ENCODE results near the gene AXIN1. TPM values are rescaled to one million over a fixed set of nuclear protein-coding genes. Genes with fewer than 3 reads are reported as not detected.

Gene AXIN1
- total RNA-seq, 2 experiments from 2014 or later: 20.0 to 23.8 TPM

DNA sequence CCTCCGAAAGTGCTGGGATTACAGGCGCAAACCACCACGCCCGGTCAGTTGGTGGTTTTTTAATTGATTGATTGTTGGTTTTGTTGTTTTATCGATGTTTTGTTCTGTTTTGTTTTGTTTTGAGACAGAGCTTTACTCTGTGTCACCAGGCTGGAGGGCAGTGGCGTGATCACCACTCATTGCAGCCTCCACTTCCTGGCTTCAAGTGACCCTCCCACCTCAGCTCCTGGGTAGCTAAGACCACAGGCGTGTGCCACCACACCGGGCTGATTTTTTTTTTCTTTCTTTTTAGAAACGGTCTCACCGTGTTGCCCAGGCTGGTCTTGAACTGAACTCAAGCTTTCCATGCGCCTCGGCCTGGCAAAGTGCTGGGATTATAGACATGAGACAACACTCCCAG is 105.5 kb downstream of the AXIN1 start:
- POLR2A ChIA-PET: no interaction called here
- Mint-ChIP-seq H3K9me3 (ENCODE audit: low read depth) (no peaks in the 10 kb centered on the region), H3K36me3 (ENCODE audit: low read depth) (peaks cover 1% of the 10 kb centered on the region), H3K27ac (no peak overlapping the region), H3K27me3 (no peaks in the 10 kb centered on the region), H3K4me1 (peaks cover 7% of the 10 kb centered on the region), H3K4me3 (no peak overlapping the region)
- CTCF ChIA-PET: no interaction called here
- ATAC-seq (no peak), DNase-seq (no peak)
- intact Hi-C loops (cut with DNase I, micrococcal nuclease): no loop called here

DNA sequence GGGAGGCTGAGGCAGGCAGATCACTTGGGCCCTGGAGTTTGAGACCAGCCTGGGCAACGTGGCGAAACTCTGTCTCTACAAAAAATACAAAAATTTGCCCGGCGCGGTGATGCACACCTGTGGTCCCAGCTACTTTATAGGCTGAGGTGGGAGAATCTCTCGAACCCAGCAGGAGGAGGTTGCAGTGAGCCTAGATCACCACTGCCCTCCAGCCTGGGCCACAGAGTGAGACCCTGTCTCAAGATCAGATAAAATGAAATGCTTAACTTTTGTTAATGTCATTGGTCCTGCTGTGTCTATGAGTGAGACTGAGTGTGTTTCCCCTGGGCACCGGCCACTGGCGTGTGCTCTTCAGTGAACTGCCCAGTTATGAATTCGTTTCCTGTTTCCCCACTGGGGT is 107.4 kb downstream of the AXIN1 start:
- CTCF ChIA-PET: interaction anchor here (0.5 to 1.5 kb wide), 2 partner anchors 9 to 159 kb away, joined by 3 to 4 read pairs; no protein-coding TSS in a partner anchor
- Mint-ChIP-seq H3K36me3 (ENCODE audit: low read depth) (peaks cover 1% of the 10 kb centered on the region), H3K27ac (no peak overlapping the region), H3K27me3 (no peaks in the 10 kb centered on the region), H3K4me3 (no peak overlapping the region), H3K9me3 (ENCODE audit: low read depth) (no peaks in the 10 kb centered on the region), H3K4me1 (peaks cover 14% of the 10 kb centered on the region)
- no peak for DNase-seq
- intact Hi-C loops (cut with DNase I, micrococcal nuclease): no loop called here
- POLR2A ChIA-PET: no interaction called here
- ATAC-seq: no peak

DNA sequence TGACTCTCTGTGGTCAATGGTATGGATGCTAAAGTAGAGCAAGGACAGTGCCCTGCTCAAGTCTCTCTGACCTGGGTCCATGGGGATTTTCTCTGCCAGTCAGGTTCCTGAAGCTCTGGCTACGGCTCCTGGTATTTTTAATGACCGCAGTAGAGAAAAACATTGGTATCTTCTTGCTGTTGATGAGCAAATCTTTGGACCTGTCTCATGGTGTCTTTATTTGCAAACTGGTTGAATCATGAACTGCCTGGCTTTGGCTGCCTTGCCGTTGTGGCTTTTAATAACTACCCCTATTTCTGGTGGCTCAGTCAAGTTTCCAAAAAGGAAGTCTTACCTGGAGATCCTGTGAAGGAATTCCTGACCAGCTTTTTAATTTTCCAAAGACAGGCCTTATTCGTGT is 109.2 kb downstream of the AXIN1 start:
- ChIA-PET CTCF (interaction anchor here (0.9 to 1.7 kb wide), 2 partner anchors 8 to 136 kb away, joined by 4 to 7 read pairs; no protein-coding TSS in a partner anchor), POLR2A (no interaction called here)
- Mint-ChIP-seq H3K9me3 (ENCODE audit: low read depth) (no peaks in the 10 kb centered on the region), H3K4me1 (peaks cover 19% of the 10 kb centered on the region), H3K36me3 (ENCODE audit: low read depth) (peaks cover 1% of the 10 kb centered on the region), H3K4me3 (no peak overlapping the region), H3K27me3 (no peaks in the 10 kb centered on the region), H3K27ac (no peak overlapping the region)
- DNase-seq: no peak
- intact Hi-C loops (cut with DNase I, micrococcal nuclease): no loop called here
- no peak for ATAC-seq

DNA sequence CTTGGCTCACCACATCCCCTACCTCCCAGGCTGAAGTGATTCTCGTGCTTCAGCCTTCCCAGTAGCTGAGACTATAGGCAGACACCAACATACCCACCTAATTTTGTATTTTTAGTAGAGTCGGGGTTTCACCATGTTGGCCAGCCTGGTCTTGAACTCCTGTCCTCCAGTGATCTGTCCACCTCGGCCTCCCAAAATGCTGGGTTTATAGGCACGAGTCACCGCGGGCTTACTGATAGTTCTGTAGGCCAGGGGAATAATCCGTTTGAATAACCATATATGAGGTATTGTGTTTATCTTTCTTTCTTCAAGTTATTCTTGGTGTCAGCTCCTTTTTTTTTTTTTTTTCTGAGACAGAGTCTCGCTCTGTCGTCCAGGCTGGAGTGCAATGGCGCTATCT is 110.2 kb downstream of the AXIN1 start:
- peaks cover 23% of the 10 kb centered on the region for H3K4me1 Mint-ChIP-seq
- no peaks in the 10 kb centered on the region for H3K27me3 Mint-ChIP-seq
- intact Hi-C loops (cut with DNase I, micrococcal nuclease): no loop called here
- ChIA-PET CTCF (no interaction called here), POLR2A (no interaction called here)
- no peak overlapping the region for H3K4me3 Mint-ChIP-seq
- H3K27ac Mint-ChIP-seq: no peak overlapping the region
- DNase-seq: no peak
- ATAC-seq: no peak
- no peaks in the 10 kb centered on the region for H3K9me3 Mint-ChIP-seq (ENCODE audit: low read depth)
- H3K36me3 Mint-ChIP-seq (ENCODE audit: low read depth): peaks cover 3% of the 10 kb centered on the region

DNA sequence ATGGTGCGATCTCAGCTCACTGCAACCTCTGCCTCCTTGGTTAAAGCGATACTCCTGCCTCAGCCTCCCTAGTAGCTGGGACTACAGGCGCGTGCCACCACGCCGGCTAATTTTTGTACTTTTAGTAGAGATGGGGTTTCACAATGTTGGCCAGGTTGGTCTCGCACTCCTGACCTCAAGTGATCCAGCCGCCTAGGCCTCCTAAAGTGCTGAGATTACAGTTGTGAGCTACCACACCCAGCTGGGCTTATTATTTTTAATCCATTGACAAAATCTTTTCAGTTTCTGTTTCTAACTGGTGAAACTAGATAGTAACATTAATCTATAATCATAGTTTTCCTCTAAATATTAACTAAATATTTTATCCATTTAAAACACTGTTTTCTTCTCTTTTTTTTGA is 112.0 kb downstream of the AXIN1 start:
- POLR2A ChIA-PET: interaction anchor here (0.6 kb wide), 2 partner anchors 13 to 1377 kb away, joined by 3 to 4 read pairs; no protein-coding TSS in a partner anchor
- intact Hi-C loops (cut with DNase I, micrococcal nuclease): no loop called here

DNA sequence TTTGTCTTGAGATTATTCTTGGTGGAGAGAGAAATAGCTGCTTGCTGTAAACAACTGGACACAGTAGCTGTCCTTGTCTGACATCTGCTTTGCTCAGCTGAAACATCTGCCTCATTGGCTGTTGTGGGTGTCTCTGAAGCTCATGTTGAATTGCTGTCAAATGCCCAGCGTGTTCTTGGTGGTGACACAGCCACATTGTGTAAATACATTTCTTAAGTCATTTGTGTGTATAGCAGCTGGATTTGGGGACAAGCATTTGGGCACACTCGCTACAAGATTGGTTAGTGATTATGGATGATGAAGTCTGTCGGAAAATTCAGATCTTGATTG is 112.6 kb downstream of the AXIN1 start:
- ATAC-seq: no peak
- Mint-ChIP-seq H3K9me3 (ENCODE audit: low read depth) (no peaks in the 10 kb centered on the region), H3K4me1 (peaks cover 33% of the 10 kb centered on the region), H3K36me3 (ENCODE audit: low read depth) (peaks cover 6% of the 10 kb centered on the region), H3K27ac (no peak overlapping the region), H3K27me3 (no peaks in the 10 kb centered on the region), H3K4me3 (no peak overlapping the region)
- ChIA-PET POLR2A (interaction anchor here (0.6 kb wide), 2 partner anchors 12 to 1378 kb away, joined by 3 to 4 read pairs; no protein-coding TSS in a partner anchor), CTCF (interaction anchor here (1.2 to 1.3 kb wide), 2 partner anchors 12 to 16 kb away, joined by 3 to 5 read pairs; no protein-coding TSS in a partner anchor)
- DNase-seq: no peak
- intact Hi-C loops (cut with DNase I, micrococcal nuclease): no loop called here

More for the DNA sequence above, 112.0 kb downstream of the AXIN1 start:
- Mint-ChIP-seq H3K4me3 (no peak overlapping the region), H3K27me3 (no peaks in the 10 kb centered on the region), H3K4me1 (peaks cover 27% of the 10 kb centered on the region), H3K36me3 (ENCODE audit: low read depth) (peaks cover 6% of the 10 kb centered on the region), H3K9me3 (ENCODE audit: low read depth) (no peaks in the 10 kb centered on the region), H3K27ac (no peak overlapping the region)
- DNase-seq (no peak), ATAC-seq (no peak)
- CTCF ChIA-PET: interaction anchor here (0.7 to 1.3 kb wide), 3 partner anchors 10 to 16 kb away, joined by 3 to 5 read pairs (median 3); no protein-coding TSS in a partner anchor

Other genes starting within 250 kb of the AXIN1 start
- gene NPRL3, start 214.1 kb downstream of the AXIN1 start, total RNA-seq: 10 to 100 TPM; 49.1 to 53.9 TPM
- not detected for gene HBZ, start 200.1 kb downstream of the AXIN1 start, total RNA-seq
- gene HBM, start 186.7 kb downstream of the AXIN1 start, total RNA-seq: not detected
- not detected for gene HBA2, start 179.8 kb downstream of the AXIN1 start, total RNA-seq
- not detected for gene HBA1, start 176.0 kb downstream of the AXIN1 start, total RNA-seq
- 1 to 10 TPM in 1 of 2 experiments, under 1 TPM in 1; 0.37 to 1.1 TPM for gene HBQ1, start 172.3 kb downstream of the AXIN1 start, total RNA-seq
- 10 to 100 TPM; 44.6 to 50.1 TPM for gene LUC7L, start 123.3 kb downstream of the AXIN1 start, total RNA-seq
- 10 to 100 TPM; 11.3 to 15.2 TPM for gene FAM234A, start 117.9 kb downstream of the AXIN1 start, total RNA-seq
- under 1 TPM; 0.11 to 0.12 TPM for gene RGS11, start 76.8 kb downstream of the AXIN1 start, total RNA-seq
- gene ARHGDIG, start 72.1 kb downstream of the AXIN1 start, total RNA-seq: not detected
- not detected for gene PDIA2, start 69.6 kb downstream of the AXIN1 start, total RNA-seq
- 10 to 100 TPM; 90.2 to 94.4 TPM for gene MRPL28, start 17.8 kb upstream of the AXIN1 start, total RNA-seq
- 10 to 100 TPM; 22.9 to 40.8 TPM for gene PGAP6, start 29.3 kb upstream of the AXIN1 start, total RNA-seq
- 10 to 100 TPM; 55.9 to 72.1 TPM for gene NME4, start 44.5 kb upstream of the AXIN1 start, total RNA-seq
- gene DECR2, start 49.2 kb upstream of the AXIN1 start, total RNA-seq: 10 to 100 TPM; 11.5 to 13.0 TPM
- 10 to 100 TPM; 14.2 to 17.0 TPM for gene RAB11FIP3, start 72.9 kb upstream of the AXIN1 start, total RNA-seq
- gene CAPN15, start 175.0 kb upstream of the AXIN1 start, total RNA-seq: 10 to 100 TPM; 64.7 to 69.7 TPM
- gene PRR35, start 207.7 kb upstream of the AXIN1 start, total RNA-seq: not detected
- gene NHLRC4, start 214.3 kb upstream of the AXIN1 start, total RNA-seq: under 1 TPM; 0.19 to 0.87 TPM
- gene PIGQ, start 217.2 kb upstream of the AXIN1 start, total RNA-seq: 10 to 100 TPM; 24.2 to 24.7 TPM
- gene RAB40C, start 237.3 kb upstream of the AXIN1 start, total RNA-seq: 1 to 10 TPM; 8.9 to 9.6 TPM

Data from activated CD4-positive, alpha-beta T cell treated with anti-CD3 and anti-CD28 coated beads for 36 hours (primary cell).